A549 (cell line): Measurements from ENCODE around the gene ZDHHC19. TPM values are rescaled to one million over a fixed set of nuclear protein-coding genes. Genes with fewer than 3 reads are reported as not detected.

Source experiments
- ATAC-seq, 2 experiments: fragments of 200-7000 bp in 1 of 2; fragments of >200 bp in 1 of 2; cut with Nextera tagmentation in 1 of 2; cut with Tn5 transposase in 1 of 2; 3 replicates each; pipeline versions ENCODE4 v1.8.0 to v1.9.1; 2018 to 2020; ENCODE audit warnings: mild to moderate bottlenecking in 1 of 2, moderate library complexity in 1 of 2
- CTCF ChIA-PET: fragments of 300-600 bp; sonication (Branson Sonifier 250); formaldehyde crosslinking; extraction: SDS; loops from one replicate; lab custom pipeline; 2021; ENCODE audit warnings: antibody characterized with exemption, inconsistent platforms; lab: Yijun Ruan, JAX
- POLR2A ChIA-PET: fragments of 350-600 bp; formaldehyde crosslinking; extraction: SDS; loops from one replicate; lab custom pipeline; 2021; ENCODE audit warnings: antibody characterized with exemption, inconsistent platforms; lab: Yijun Ruan, JAX
- DNase-seq, 2 experiments: peaks; one replicate each; pipeline versions ENCODE4 v3.0.0 to v3.0.0-alpha.2; 2011 to 2016; ENCODE audit warnings: low read depth in 1 of 2, low spot score in 1 of 2
- FAIRE-seq: peaks from 2 replicates; lab custom pipeline; 2011; peaks lifted over from hg19 to GRCh38; lab: Jason Lieb, UNC
- H3K27ac ChIP-seq, 2 experiments: fragments of >200 bp; sonication (Bioruptor Twin); formaldehyde crosslinking; 3 replicates each; pipeline ENCODE4 v1.5.1; 2016 to 2017
- H3K4me1 ChIP-seq: fragments of >200 bp; sonication (Bioruptor Twin); formaldehyde crosslinking; 3 replicates; pipeline ENCODE4 v1.6.1; 2016
- H3K4me2 ChIP-seq: fragments of >200 bp; sonication (Bioruptor Twin); formaldehyde crosslinking; 3 replicates; pipeline ENCODE4 v1.6.1; 2016
- H3K4me3 ChIP-seq: fragments of >200 bp; sonication (Bioruptor Twin); formaldehyde crosslinking; 3 replicates; pipeline ENCODE4 v1.5.1; 2016
- H3K9me3 ChIP-seq: fragments of >200 bp; sonication (Bioruptor Twin); formaldehyde crosslinking; 3 replicates; pipeline ENCODE4 v1.6.1; 2016
- ATOH8 ChIP-seq: fragments of 250-450 bp; sonication (Bioruptor Pico); IDR thresholded peaks from 2 replicates; pipeline ENCODE4 v1.5.0; 2020; ENCODE audit warnings: low read depth, mild to moderate bottlenecking, moderate library complexity
- BHLHE40 ChIP-seq: IDR thresholded peaks from 2 replicates; pipeline ENCODE4 v1.6.1; 2012; ENCODE audit warnings: low read depth, low read length, inconsistent platforms
- CBX2 ChIP-seq: fragments of 200-600 bp; sonication (generic); IDR thresholded peaks from 2 replicates; pipeline ENCODE4 v1.6.1; 2016; ENCODE audit warnings: low read depth, mild to moderate bottlenecking, borderline replicate concordance
- CEBPB ChIP-seq, 2 experiments: fragments of >200 bp in 1 of 2; sonication (Bioruptor Twin) in 1 of 2; formaldehyde crosslinking in 1 of 2; IDR thresholded peaks; 2 replicates each; pipeline ENCODE4 v1.6.1; 2012 to 2016
- CHD2 ChIP-seq: fragments of 150-350 bp; IDR thresholded peaks from 2 replicates; pipeline ENCODE4 v1.6.1; 2014; ENCODE audit warnings: low read length; ENCODE audit not compliant: partially characterized antibody
- CHD4 ChIP-seq: fragments of 200-600 bp; sonication (generic); IDR thresholded peaks from 2 replicates; pipeline ENCODE4 v1.6.1; 2016; ENCODE audit warnings: antibody characterized with exemption, mild to moderate bottlenecking, borderline replicate concordance
- E2F6 ChIP-seq: IDR thresholded peaks from 2 replicates; pipeline ENCODE4 v1.6.1; 2012; ENCODE audit warnings: low read depth, borderline replicate concordance
- EHF ChIP-seq: fragments of 250-450 bp; sonication (Bioruptor Pico); IDR thresholded peaks from 2 replicates; pipeline ENCODE4 v1.5.0; 2020; ENCODE audit warnings: mild to moderate bottlenecking
- EHMT2 ChIP-seq: fragments of 200-600 bp; sonication (generic); IDR thresholded peaks from 2 replicates; pipeline ENCODE4 v1.6.1; 2016; ENCODE audit warnings: antibody characterized with exemption, low read depth, mild to moderate bottlenecking, moderate library complexity
- ESRRA ChIP-seq: fragments of 150-350 bp; IDR thresholded peaks from 2 replicates; pipeline ENCODE4 v1.6.1; 2014; ENCODE audit warnings: mild to moderate bottlenecking, low read length, borderline replicate concordance
- FOSB ChIP-seq: fragments of 250-450 bp; sonication (Bioruptor Pico); IDR thresholded peaks from 2 replicates; pipeline ENCODE4 v1.5.0; 2020; ENCODE audit warnings: mild to moderate bottlenecking, moderate library complexity
- FOXS1 ChIP-seq: fragments of 250-450 bp; sonication (Bioruptor Pico); IDR thresholded peaks from 2 replicates; pipeline ENCODE4 v1.5.0; 2020; ENCODE audit warnings: mild to moderate bottlenecking, moderate library complexity
- HEYL ChIP-seq: fragments of 250-450 bp; sonication (Bioruptor Pico); IDR thresholded peaks from 2 replicates; pipeline ENCODE4 v1.8.0; 2021; ENCODE audit warnings: mild to moderate bottlenecking, moderate library complexity
- HMGXB4 ChIP-seq: fragments of 250-450 bp; sonication (Bioruptor Pico); IDR thresholded peaks from 2 replicates; pipeline ENCODE4 v1.5.0; 2021; ENCODE audit warnings: mild to moderate bottlenecking, moderate library complexity, borderline replicate concordance
- JUN ChIP-seq, 2 experiments: fragments of >200 bp; sonication (Bioruptor Twin); formaldehyde crosslinking; IDR thresholded peaks; 2 replicates in 1 of 2; 3 replicates in 1 of 2; pipeline ENCODE4 v1.6.1; 2016 to 2017
- KDM5A ChIP-seq: fragments of 200-600 bp; sonication (generic); IDR thresholded peaks from 2 replicates; pipeline ENCODE4 v1.6.1; 2016; ENCODE audit warnings: antibody characterized with exemption, mild to moderate bottlenecking
- MAFK ChIP-seq: fragments of 450-650 bp; IDR thresholded peaks from 2 replicates; pipeline ENCODE4 v1.6.1; 2014; ENCODE audit not compliant: partially characterized antibody
- MAZ ChIP-seq: fragments of 150-350 bp; IDR thresholded peaks from 2 replicates; pipeline ENCODE4 v1.6.1; 2014; ENCODE audit warnings: antibody characterized with exemption, low read depth, low read length, borderline replicate concordance
- NFE2L2 ChIP-seq: fragments of 150-350 bp; conservative IDR thresholded peaks from 2 replicates; pipeline ENCODE4 v1.6.1; 2014; ENCODE audit warnings: low read length
- NPAS2 ChIP-seq: fragments of 250-450 bp; sonication (Bioruptor Pico); IDR thresholded peaks from 2 replicates; pipeline ENCODE4 v1.8.0; 2022; ENCODE audit warnings: mild to moderate bottlenecking, moderate library complexity, borderline replicate concordance
- NR3C1 ChIP-seq: fragments of >200 bp; sonication (Bioruptor Twin); formaldehyde crosslinking; IDR thresholded peaks from 3 replicates; pipeline ENCODE4 v1.6.1; 2017
- POLR2A ChIP-seq: IDR thresholded peaks from 2 replicates; pipeline ENCODE4 v1.6.1; 2012; ENCODE audit warnings: mild to moderate bottlenecking, low read length
- RFX5 ChIP-seq: fragments of 450-650 bp; IDR thresholded peaks from 2 replicates; pipeline ENCODE4 v1.7.1; 2014; ENCODE audit warnings: antibody characterized with exemption, mild to moderate bottlenecking, moderate library complexity
- RNF2 ChIP-seq: fragments of 200-600 bp; sonication (generic); IDR thresholded peaks from 2 replicates; pipeline ENCODE4 v1.6.1; 2016; ENCODE audit warnings: low read depth, mild to moderate bottlenecking, antibody characterized with exemption, moderate library complexity, borderline replicate concordance
- SMC3 ChIP-seq: fragments of >200 bp; sonication (Bioruptor Twin); formaldehyde crosslinking; IDR thresholded peaks from 3 replicates; pipeline ENCODE4 v1.6.1; 2018; ENCODE audit warnings: inconsistent platforms
- SREBF2 ChIP-seq: fragments of 450-650 bp; IDR thresholded peaks from 2 replicates; pipeline ENCODE4 v1.6.1; 2014; ENCODE audit warnings: mild to moderate bottlenecking, moderate library complexity
- TP53 ChIP-seq: fragments of 250-450 bp; sonication (Bioruptor Pico); IDR thresholded peaks from 2 replicates; pipeline ENCODE4 v1.5.0; 2021; ENCODE audit warnings: mild to moderate bottlenecking, moderate library complexity
- USF2 ChIP-seq: fragments of 450-650 bp; IDR thresholded peaks from 2 replicates; pipeline ENCODE4 v1.6.1; 2014; ENCODE audit warnings: antibody characterized with exemption
- ZFP36 ChIP-seq: fragments of 450-650 bp; IDR thresholded peaks from 2 replicates; pipeline ENCODE4 v1.6.1; 2014; ENCODE audit warnings: borderline replicate concordance; ENCODE audit not compliant: partially characterized antibody
- WGBS: methylation state at CpG from one replicate; pipeline ENCODE4 v1.1.6; 2017; ENCODE audit errors: missing lambda C conversion rate; 5-methylcytosine and 5-hydroxymethylcytosine counted together
- polyA plus RNA-seq, 4 experiments: library from polyadenylated mRNA; depleted of rRNA in 3 of 4; stranded (reverse); fragments of >200 nt; fragmentation: RNase III in 1 of 4; extraction: RNeasy Plus Mini Kit Qiagen cat#74134 plus additional on column Dnase treatment in 1 of 4; gene quantifications; 2 replicates in 3 of 4; 3 replicates in 1 of 4; pipeline ENCODE4 v1.2.3, GENCODE V29; 2011 to 2017

ZDHHC19 gene
- polyA plus RNA-seq, 2 of the 4 experiments (the other 2 are of a cell fraction): 0.15 TPM; not detected in 1

- Histone ChIP-seq H3K9me3 (no peaks in the 10 kb centered on the region), H3K4me3 (no peak overlapping the region), H3K4me2 (no peak overlapping the region), H3K27ac (no peak overlapping the region), H3K4me1 (no peaks in the 10 kb centered on the region)
- ChIA-PET POLR2A (no interaction called here), CTCF (interaction anchor here (1.2 to 1.3 kb wide), 2 partner anchors 9 to 163 kb away, joined by 3 read pairs; no protein-coding TSS in a partner anchor)
- FAIRE-seq: no peak
- no peak for ATAC-seq
- no peak for TF ChIP-seq HEYL (CRISPR knock-in tag)
- no peak for TF ChIP-seq TP53 (CRISPR knock-in tag)
- TF ChIP-seq JUN (IDR thresholded peaks at IDR 0.05): no peak
- TF ChIP-seq EHMT2: no peak
- no peak for TF ChIP-seq CBX2
- no peak for TF ChIP-seq CEBPB (IDR thresholded peaks at IDR 0.05)
- no peak for TF ChIP-seq RFX5
- TF ChIP-seq EHF (CRISPR knock-in tag): no peak
- no peak for TF ChIP-seq HMGXB4 (CRISPR knock-in tag)
- TF ChIP-seq MAZ: no peak
- TF ChIP-seq FOXS1 (CRISPR knock-in tag): no peak
- no peak for TF ChIP-seq CHD2
- no peak for TF ChIP-seq CHD4
- no peak for TF ChIP-seq ESRRA
- no peak for TF ChIP-seq ZFP36
- WGBS: 94% methylated on average over 8 of the region's 8 CpGs
- DNase-seq: no peak
Measured at GRCh38 chr3:196236223-196236622, 25.0 kb upstream of the ZDHHC19 start.

- H3K9me3 ChIP-seq: no peaks in the 10 kb centered on the region
- no peak overlapping the region for H3K4me2 ChIP-seq
- no peak for TF ChIP-seq SMC3
- TF ChIP-seq SREBF2: no peak
- no peak for TF ChIP-seq USF2
- no peak for TF ChIP-seq NFE2L2
- TF ChIP-seq FOSB: no peak
- no peak for TF ChIP-seq ATOH8
- TF ChIP-seq NR3C1: no peak
- no peak for TF ChIP-seq MAZ
- TF ChIP-seq FOXS1 (CRISPR knock-in tag): no peak
- TF ChIP-seq RNF2: no peak
- no peak for TF ChIP-seq BHLHE40
- no peak for TF ChIP-seq NPAS2 (CRISPR knock-in tag)
- TF ChIP-seq KDM5A: no peak
- TF ChIP-seq E2F6: no peak
- TF ChIP-seq POLR2A: no peak
- TF ChIP-seq MAFK: no peak
- TF ChIP-seq CHD4: no peak
- POLR2A ChIA-PET: interaction anchor here (0.5 kb wide), 1 partner anchor 76 kb away, joined by 3 read pairs; no protein-coding TSS in a partner anchor
- DNase-seq (no peak), ATAC-seq (no peak), FAIRE-seq (no peak)
- H3K4me1 ChIP-seq: no peaks in the 10 kb centered on the region
- CTCF ChIA-PET: interaction anchor here (1.2 to 1.5 kb wide), 4 partner anchors 8 to 162 kb away, joined by 3 to 5 read pairs (median 3); no protein-coding TSS in a partner anchor
- no peak overlapping the region for H3K27ac ChIP-seq
- 87% methylated on average over 12 of the region's 12 CpGs for WGBS
- no peak overlapping the region for H3K4me3 ChIP-seq
Measured at GRCh38 chr3:196235452-196236122, 24.4 kb upstream of the ZDHHC19 start.
